Measurements from ENCODE around the gene HDDC2. TPM values are rescaled to one million over a fixed set of nuclear protein-coding genes. Genes with fewer than 3 reads are reported as not detected.

HDDC2 gene
- total and polyA plus RNA-seq, 9 of the 15 experiments (the other 6 are each of a cell fraction or from before 2014, with no cell fraction given), result 194 to 632 (median 294) TPM

DNA sequence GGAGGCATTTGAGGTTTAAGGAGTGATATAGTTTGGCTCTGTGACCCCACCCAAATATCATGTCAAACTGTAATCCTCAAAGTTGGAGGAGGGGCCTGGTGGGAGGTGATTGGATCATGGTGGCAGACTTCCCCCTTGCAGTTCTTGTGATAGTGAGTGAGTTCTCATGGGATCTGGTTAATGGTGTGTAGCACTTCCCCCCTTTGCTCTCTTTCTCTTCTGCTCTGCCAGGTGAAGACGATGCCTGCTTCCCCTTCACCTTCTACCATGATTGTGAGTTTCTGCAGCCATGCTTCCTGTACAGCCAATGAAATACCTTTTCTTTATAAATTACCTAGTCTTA is 1.7 kb upstream of the HDDC2 start:
- Histone ChIP-seq H3K4me3 (no peak overlapping the region), H3K9ac (ENCODE audit: insufficient read depth in 1 of 2, low read depth in 2 of 2, low read length in 2 of 2) (peak overlapping the region in 1 of 2 experiments; percentile 81; a peak in 1 of 4 replicates), H3K9me1 (ENCODE audit: control insufficient read depth, insufficient read depth, low read length) (peaks cover under 1% of the 10 kb centered on the region), H3K79me2 (ENCODE audit: control insufficient read depth, insufficient read depth, low read length) (peaks cover 36% of the 10 kb centered on the region), H3K4me2 (ENCODE audit: insufficient read depth, low read length) (peak overlapping the region; percentile 80; the same call in 1 of the 2 replicates), H4K20me1 (replicated peaks; ENCODE audit: control insufficient read depth, insufficient read depth, low read length) (no peaks in the 10 kb centered on the region), H3K4me1 (replicated peaks in 1 of 2; ENCODE audit: control insufficient read depth in 2 of 2, insufficient read depth in 2 of 2, low read length in 2 of 2) (peaks cover 16 to 61% of the 10 kb centered on the region in 2 experiments), H3K9me3 (replicated peaks; ENCODE audit: control insufficient read depth, insufficient read depth, low read depth, low read length) (0 out of 2 replicates have a peak, but pooled peaks cover 3% of the 10 kb centered on the region), H3K27ac (ENCODE audit: extremely low read depth, low read depth, low read length) (peak overlapping the region; percentile 96), H3K36me3 (ENCODE audit: control insufficient read depth, insufficient read depth, low read length) (peaks cover 21% of the 10 kb centered on the region), H3K27me3 (ENCODE audit: control insufficient read depth in 2 of 2, insufficient read depth in 2 of 2, low read length in 2 of 2) (no peaks in the 10 kb centered on the region), H2AFZ (ENCODE audit: low read depth, low read length) (peak overlapping the region; percentile 73)
- in situ Hi-C loops (cut with MboI) (loop anchor here (10.0 kb wide), 1 partner anchor 429 kb away; no protein-coding TSS in a partner anchor), intact Hi-C loops (cut with micrococcal nuclease) (loop anchor here (5.0 kb wide), 1 partner anchor 341 kb away; the partner anchor contains the start of gene RNF217)
- no TSS peak for BruUV-seq (replicated peaks)
- ATAC-seq, result peak; percentile 3
- DNase-seq (ENCODE audit: extremely low read depth in 1 of 4, low spot score in 3 of 4), result peak in 1 of 4 experiments; percentile 73
- WGBS (ENCODE audit: insufficient coverage, low coverage, missing lambda C conversion rate), result 22% methylated on average over 1 of the region's 1 CpG
- CTCF ChIA-PET (ENCODE audit: low intra/inter-chr PET ratio), result no interaction called here
- POLR2A ChIA-PET, result interaction anchor here (1.7 kb wide), 1 partner anchor 9 kb away, joined by 3 read pairs; no protein-coding TSS in a partner anchor
- FAIRE-seq, result peak; percentile 15
- TF ChIP-seq NBN (IDR thresholded peaks at IDR 0.05; ENCODE audit: low read depth), result 0 out of 2 replicates have a peak, but pooled peaks have one; percentile 8
- TF ChIP-seq CHD2 (IDR thresholded peaks at IDR 0.05; ENCODE audit: low read depth, low read length), result peak; percentile 79
- peak; percentile 75; the same call in 1 of the 2 replicates for TF ChIP-seq SPI1 (IDR thresholded peaks at IDR 0.05; ENCODE audit: borderline replicate concordance, low read depth, low read length)
- peak in 1 of 2 experiments; percentile 45; a peak in 1 of 4 replicates for TF ChIP-seq ETV6 (IDR thresholded peaks at IDR 0.05; ENCODE audit: borderline replicate concordance in 1 of 2, low read depth in 2 of 2, low read length in 1 of 2)
- TF ChIP-seq ETV6 (CRISPR knock-in tag; IDR thresholded peaks at IDR 0.05; ENCODE audit: borderline replicate concordance), result no peak
- TF ChIP-seq, protein P1, sequence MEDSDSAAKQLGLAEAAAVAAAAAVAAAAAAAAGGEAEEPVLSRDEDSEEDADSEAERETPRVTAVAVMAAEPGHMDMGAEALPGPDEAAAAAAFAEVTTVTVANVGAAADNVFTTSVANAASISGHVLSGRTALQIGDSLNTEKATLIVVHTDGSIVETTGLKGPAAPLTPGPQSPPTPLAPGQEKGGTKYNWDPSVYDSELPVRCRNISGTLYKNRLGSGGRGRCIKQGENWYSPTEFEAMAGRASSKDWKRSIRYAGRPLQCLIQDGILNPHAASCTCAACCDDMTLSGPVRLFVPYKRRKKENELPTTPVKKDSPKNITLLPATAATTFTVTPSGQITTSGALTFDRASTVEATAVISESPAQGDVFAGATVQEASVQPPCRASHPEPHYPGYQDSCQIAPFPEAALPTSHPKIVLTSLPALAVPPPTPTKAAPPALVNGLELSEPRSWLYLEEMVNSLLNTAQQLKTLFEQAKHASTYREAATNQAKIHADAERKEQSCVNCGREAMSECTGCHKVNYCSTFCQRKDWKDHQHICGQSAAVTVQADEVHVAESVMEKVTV (CRISPR knock-in tag; IDR thresholded peaks at IDR 0.05), result no peak
- 0 out of 2 replicates have a peak, but pooled peaks have one; percentile 9 for TF ChIP-seq EP300 (IDR thresholded peaks at IDR 0.05; ENCODE audit: low read length)
- TF ChIP-seq, protein P2, sequence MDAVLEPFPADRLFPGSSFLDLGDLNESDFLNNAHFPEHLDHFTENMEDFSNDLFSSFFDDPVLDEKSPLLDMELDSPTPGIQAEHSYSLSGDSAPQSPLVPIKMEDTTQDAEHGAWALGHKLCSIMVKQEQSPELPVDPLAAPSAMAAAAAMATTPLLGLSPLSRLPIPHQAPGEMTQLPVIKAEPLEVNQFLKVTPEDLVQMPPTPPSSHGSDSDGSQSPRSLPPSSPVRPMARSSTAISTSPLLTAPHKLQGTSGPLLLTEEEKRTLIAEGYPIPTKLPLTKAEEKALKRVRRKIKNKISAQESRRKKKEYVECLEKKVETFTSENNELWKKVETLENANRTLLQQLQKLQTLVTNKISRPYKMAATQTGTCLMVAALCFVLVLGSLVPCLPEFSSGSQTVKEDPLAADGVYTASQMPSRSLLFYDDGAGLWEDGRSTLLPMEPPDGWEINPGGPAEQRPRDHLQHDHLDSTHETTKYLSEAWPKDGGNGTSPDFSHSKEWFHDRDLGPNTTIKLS (IDR thresholded peaks at IDR 0.05; ENCODE audit: borderline replicate concordance, low read depth), result 0 out of 2 replicates have a peak, but pooled peaks have one; percentile 10
- TF ChIP-seq TAF9B (IDR thresholded peaks at IDR 0.05; ENCODE audit: partially characterized antibody), result no peak
- peak; percentile 44; the same call in 1 of the 2 replicates for TF ChIP-seq CC2D1A (IDR thresholded peaks at IDR 0.05)
- no peak for TF ChIP-seq MIER1 (IDR thresholded peaks at IDR 0.05; ENCODE audit: low read depth)
- no peak for TF ChIP-seq TAF7 (tag; IDR thresholded peaks at IDR 0.05)
- TF ChIP-seq HMG20A (CRISPR knock-in tag; conservative IDR thresholded peaks at IDR 0.05), result no peak
- TF ChIP-seq TAF1 (IDR thresholded peaks at IDR 0.05; ENCODE audit: control insufficient read depth, extremely low read depth, insufficient read depth, low read length, severe bottlenecking), result peak; percentile 3
- TF ChIP-seq, protein P3, sequence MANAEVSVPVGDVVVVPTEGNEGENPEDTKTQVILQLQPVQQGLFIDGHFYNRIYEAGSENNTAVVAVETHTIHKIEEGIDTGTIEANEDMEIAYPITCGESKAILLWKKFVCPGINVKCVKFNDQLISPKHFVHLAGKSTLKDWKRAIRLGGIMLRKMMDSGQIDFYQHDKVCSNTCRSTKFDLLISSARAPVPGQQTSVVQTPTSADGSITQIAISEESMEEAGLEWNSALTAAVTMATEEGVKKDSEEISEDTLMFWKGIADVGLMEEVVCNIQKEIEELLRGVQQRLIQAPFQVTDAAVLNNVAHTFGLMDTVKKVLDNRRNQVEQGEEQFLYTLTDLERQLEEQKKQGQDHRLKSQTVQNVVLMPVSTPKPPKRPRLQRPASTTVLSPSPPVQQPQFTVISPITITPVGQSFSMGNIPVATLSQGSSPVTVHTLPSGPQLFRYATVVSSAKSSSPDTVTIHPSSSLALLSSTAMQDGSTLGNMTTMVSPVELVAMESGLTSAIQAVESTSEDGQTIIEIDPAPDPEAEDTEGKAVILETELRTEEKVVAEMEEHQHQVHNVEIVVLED (CRISPR knock-in tag; IDR thresholded peaks at IDR 0.05), result no peak
- TF ChIP-seq L3MBTL2 (IDR thresholded peaks at IDR 0.05), result 0 out of 2 replicates have a peak, but pooled peaks have one; percentile 34
- no peak for TF ChIP-seq NR2C1 (IDR thresholded peaks at IDR 0.05)
- 0 out of 2 replicates have a peak, but pooled peaks have one; percentile 6 for TF ChIP-seq NR2C1 (tag; IDR thresholded peaks at IDR 0.05)
- TF ChIP-seq TRIM24 (IDR thresholded peaks at IDR 0.05), result 0 out of 4 replicates have a peak, but pooled peaks of 1 of the 2 experiments have one; percentile 15
- TF ChIP-seq ZNF586 (CRISPR knock-in tag; conservative IDR thresholded peaks at IDR 0.05), result no peak
